NB4 (cell line): Measurements from ENCODE around the gene PDIA3.

ENCODE experiments used
- DNase-seq: peaks from one replicate; pipeline ENCODE4 v3.0.0; 2010; ENCODE audit warnings: low read depth
- H3K4me3 ChIP-seq: one replicate; pipeline ENCODE4 v1.5.1; 2011; ENCODE audit warnings: mild to moderate bottlenecking, low read depth, low read length, moderate library complexity
- MYC ChIP-seq: IDR thresholded peaks from 2 replicates; pipeline ENCODE4 v1.6.1; 2011; ENCODE audit warnings: low read depth, low read length
- POLR2A ChIP-seq: IDR thresholded peaks from 2 replicates; pipeline ENCODE4 v1.6.1; 2011; ENCODE audit warnings: mild to moderate bottlenecking; ENCODE audit not compliant: insufficient read length; ENCODE audit errors: extremely low read depth
- TF ChIP-seq, protein P1 (sequence below): IDR thresholded peaks from one replicate; pipeline ENCODE4 v1.5.1; 2012; ENCODE audit warnings: low read depth, low read length
- TF ChIP-seq, protein P2 (sequence below): IDR thresholded peaks from 2 replicates; pipeline ENCODE4 v1.6.1; 2011; ENCODE audit warnings: low read depth, low read length

PDIA3 gene

DNA sequence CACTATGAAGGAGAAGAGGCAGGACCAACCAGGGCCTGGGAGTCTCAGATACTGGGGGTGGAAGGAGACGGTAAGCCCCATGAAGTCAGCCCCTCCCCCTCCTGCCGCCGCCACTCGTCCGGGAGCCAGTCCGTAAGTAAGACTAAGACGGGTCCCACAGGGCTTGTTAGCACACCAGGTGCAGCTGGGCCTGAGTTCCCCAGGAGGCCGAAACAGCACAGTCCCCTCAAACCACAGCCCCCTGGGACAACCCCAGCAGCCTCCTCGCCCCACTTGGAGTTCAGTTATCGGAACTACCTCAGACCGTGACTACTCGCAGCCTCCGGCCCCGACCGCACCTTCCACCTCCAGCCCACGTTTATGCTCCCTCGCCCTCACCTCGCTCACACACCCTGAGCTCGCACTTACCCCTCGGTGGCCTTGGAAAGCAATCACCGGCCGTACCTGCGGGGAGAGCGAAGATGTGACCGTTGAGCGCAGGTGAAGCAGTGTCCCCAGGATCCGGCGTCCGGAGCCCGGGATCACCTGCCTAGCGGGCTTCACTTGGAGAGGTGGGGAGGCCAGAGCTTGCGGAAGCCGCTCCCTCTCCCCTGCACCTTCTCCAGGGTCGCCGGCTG, 30.0 kb downstream of the PDIA3 start:
- peak overlapping the region; percentile 74 for H3K4me3 ChIP-seq
- TF ChIP-seq MYC (peak; percentile 58), POLR2A (no peak)
- TF ChIP-seq, protein P1, sequence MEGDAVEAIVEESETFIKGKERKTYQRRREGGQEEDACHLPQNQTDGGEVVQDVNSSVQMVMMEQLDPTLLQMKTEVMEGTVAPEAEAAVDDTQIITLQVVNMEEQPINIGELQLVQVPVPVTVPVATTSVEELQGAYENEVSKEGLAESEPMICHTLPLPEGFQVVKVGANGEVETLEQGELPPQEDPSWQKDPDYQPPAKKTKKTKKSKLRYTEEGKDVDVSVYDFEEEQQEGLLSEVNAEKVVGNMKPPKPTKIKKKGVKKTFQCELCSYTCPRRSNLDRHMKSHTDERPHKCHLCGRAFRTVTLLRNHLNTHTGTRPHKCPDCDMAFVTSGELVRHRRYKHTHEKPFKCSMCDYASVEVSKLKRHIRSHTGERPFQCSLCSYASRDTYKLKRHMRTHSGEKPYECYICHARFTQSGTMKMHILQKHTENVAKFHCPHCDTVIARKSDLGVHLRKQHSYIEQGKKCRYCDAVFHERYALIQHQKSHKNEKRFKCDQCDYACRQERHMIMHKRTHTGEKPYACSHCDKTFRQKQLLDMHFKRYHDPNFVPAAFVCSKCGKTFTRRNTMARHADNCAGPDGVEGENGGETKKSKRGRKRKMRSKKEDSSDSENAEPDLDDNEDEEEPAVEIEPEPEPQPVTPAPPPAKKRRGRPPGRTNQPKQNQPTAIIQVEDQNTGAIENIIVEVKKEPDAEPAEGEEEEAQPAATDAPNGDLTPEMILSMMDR, result no peak
- TF ChIP-seq, protein P2, sequence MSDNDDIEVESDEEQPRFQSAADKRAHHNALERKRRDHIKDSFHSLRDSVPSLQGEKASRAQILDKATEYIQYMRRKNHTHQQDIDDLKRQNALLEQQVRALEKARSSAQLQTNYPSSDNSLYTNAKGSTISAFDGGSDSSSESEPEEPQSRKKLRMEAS, result peak; percentile 40; the same call in 1 of the 2 replicates
- DNase-seq, result peak; percentile 87

DNA sequence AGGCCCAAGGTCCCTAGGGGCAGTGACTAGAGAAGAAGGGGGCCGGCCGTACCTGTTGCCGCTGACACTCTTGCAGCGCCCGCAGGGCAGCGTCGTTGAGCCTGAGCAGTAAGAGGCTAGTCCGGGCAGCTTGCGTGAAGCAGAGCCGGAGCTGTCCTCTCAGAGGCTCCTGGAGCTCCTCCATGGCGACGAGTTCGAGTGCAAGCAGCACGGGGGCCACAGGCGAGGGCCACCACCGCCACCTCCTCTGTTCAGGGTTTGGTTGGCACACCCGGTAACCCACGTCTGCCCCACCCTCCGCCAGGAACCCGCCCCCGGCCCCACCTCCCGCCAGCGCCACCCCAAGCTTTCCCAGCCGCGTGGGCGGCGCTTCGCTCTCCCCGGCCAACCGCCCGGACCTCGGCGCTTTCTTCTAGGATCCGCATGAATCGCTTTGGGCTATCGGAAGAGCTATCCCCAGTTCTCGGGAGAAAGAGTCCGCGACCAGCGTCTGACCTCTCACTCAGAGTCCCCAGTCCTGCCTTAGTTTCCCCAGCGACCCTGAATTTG, 30.6 kb downstream of the PDIA3 start, which contains the start of gene ELL3:
Gene ELL3 (minus strand): TSS at position 249 of the 549 bp plus-strand sequence. CDS start 65 bp downstream, at position 184.
- peak within 1 kb of the TSS; percentile 74 for H3K4me3 ChIP-seq
- peak; percentile 89 for DNase-seq
- TF ChIP-seq, protein P2, result peak; percentile 15; the same call in 1 of the 2 replicates
- TF ChIP-seq POLR2A, result peak; percentile 65
- TF ChIP-seq, protein P1, result no peak
- peak; percentile 13; the same call in 1 of the 2 replicates for TF ChIP-seq MYC

DNA sequence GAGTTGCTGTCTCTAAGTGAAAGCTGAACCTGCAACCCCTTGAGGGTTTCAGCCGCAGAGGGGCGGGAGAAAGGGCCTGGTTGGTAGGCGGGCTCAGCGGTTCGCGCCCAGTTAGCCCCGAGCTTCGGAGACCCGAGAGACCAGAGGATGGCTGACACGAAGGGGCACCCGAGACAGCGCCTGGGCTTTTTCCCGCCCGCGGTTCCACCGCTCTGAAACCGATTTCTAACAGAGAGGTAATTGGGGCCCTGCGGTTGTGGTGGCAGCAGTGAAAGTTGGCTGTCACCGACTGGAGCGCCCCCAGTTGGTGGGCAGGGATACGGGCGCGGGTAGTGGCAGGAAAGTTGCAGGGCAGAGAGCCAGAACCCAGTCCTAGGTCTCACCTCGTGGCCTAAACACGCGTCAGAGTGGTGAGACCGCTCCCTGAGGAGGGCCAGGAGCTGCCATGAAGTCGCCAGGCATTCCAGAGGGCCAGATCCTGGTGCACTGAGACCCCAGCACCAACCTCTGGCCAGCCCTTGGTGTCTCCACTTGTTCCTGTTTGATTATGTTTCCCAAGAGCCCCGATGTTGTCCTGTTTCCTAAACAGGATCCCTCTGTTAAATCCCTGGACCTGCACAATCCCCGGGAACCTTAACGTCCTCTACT, 31.2 kb downstream of the PDIA3 start:
- peak overlapping the region; percentile 74 for H3K4me3 ChIP-seq
- TF ChIP-seq POLR2A, result peak; percentile 46
- TF ChIP-seq, protein P2, result peak; percentile 90
- TF ChIP-seq MYC, result peak; percentile 91
- TF ChIP-seq, protein P1, result peak; percentile 50
- DNase-seq, result peak; percentile 86

DNA sequence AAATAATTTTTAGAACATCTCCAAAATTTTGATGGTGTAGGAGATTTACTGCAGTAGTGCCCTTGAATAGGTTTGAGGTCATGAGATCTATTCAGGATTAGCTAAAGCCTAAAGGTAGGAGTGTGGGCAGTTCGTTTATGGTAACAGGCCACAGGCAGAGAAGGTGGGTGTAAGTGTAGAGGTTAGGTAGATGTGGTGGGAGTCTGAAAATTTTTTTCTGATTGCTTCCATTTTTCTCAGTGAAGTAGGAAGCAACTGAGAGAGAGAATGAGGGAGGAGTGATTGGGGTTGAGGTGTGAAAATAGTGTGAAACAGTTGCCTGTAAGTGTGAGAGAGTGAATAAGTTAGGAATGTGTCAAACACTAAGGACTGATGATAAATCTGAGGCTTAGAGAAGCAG, 32.8 kb downstream of the PDIA3 start:
- no peak overlapping the region for H3K4me3 ChIP-seq
- TF ChIP-seq, protein P2, result no peak
- no peak for TF ChIP-seq MYC
- no peak for DNase-seq

DNA sequence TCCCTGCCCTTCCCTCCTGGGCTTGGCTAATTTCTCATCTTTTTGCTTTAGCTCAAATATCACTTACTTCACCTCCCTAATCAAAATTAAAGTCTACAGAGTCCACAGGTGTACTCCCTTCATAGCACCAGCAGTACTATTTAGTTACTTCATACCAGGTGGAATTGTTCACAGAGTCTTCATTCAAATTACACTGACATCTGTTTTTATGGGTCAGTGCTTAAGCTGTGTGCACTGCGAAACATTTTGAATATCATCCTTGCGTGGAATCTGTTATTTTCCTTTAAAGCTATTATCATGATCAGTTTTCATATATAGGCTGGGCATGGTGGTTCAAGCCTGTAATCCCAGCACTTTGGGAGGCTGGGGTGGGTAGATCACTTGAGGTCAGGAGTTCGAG, 43.2 kb downstream of the PDIA3 start:
- no peak for TF ChIP-seq POLR2A
- TF ChIP-seq, protein P1, result no peak
- no peak for TF ChIP-seq MYC
- TF ChIP-seq, protein P2, result no peak
- H3K4me3 ChIP-seq, result no peak overlapping the region
- no peak for DNase-seq

DNA sequence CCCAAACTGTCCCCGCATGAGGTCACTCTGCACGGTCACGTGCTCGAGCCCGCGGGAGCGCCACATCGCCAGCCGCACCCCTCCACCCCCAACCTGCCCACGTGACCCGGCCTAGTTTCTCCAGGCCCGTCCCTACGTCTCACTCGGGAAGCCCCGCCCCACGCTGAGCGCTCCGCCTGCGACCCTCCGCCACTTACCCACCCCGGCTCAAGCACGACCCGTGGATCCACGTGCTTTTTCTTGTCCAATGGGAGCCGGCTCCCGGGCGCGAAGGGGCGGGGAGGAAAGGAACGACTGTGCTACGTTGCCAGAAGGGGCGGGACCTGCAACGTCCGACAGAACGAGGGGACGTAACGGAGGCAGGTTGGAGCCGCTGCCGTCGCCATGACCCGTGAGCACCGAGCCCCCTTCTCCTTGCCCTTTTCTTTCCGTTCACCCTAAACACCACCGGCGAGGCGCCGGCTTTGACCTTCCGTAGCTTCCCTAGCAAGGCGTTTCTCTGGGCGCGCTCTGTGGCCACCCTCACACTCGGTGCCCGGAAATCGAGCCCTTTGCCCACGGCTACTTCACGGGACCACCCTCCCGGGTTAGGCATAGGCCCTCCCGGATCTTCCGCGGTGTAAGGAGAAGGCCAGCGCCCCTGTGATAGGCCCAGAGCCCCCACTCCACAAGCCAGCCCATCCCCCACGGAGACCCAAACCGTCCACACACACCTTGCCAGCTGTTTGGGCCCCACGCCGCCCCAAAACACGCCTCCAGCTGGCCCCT, 45.9 kb downstream of the PDIA3 start, which contains the start of gene SERF2:
Gene SERF2 (plus strand): TSS at position 328 of the 768 bp plus-strand sequence. CDS start 57 bp downstream, at position 385.
- peak within 1 kb of the TSS; percentile 95 for H3K4me3 ChIP-seq
- TF ChIP-seq, protein P1, result no peak
- TF ChIP-seq MYC (peak; percentile 98), POLR2A (peak; percentile 96)
- TF ChIP-seq, protein P2, result peak; percentile 100
- DNase-seq, result peak; percentile 100
